ENCODE results near the gene PRICKLE2.

The PRICKLE2 gene, protein sequence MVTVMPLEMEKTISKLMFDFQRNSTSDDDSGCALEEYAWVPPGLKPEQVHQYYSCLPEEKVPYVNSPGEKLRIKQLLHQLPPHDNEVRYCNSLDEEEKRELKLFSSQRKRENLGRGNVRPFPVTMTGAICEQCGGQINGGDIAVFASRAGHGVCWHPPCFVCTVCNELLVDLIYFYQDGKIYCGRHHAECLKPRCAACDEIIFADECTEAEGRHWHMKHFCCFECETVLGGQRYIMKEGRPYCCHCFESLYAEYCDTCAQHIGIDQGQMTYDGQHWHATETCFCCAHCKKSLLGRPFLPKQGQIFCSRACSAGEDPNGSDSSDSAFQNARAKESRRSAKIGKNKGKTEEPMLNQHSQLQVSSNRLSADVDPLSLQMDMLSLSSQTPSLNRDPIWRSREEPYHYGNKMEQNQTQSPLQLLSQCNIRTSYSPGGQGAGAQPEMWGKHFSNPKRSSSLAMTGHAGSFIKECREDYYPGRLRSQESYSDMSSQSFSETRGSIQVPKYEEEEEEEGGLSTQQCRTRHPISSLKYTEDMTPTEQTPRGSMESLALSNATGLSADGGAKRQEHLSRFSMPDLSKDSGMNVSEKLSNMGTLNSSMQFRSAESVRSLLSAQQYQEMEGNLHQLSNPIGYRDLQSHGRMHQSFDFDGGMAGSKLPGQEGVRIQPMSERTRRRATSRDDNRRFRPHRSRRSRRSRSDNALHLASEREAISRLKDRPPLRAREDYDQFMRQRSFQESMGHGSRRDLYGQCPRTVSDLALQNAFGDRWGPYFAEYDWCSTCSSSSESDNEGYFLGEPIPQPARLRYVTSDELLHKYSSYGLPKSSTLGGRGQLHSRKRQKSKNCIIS

GRCh38 chr3:64224826-64225610, at the start of gene PRICKLE2:
PRICKLE2 (minus strand) TSS chr3:64225466; CDS start chr3:64198927, 26,539 bp downstream.
- peak; percentile 80 for DNase-seq

DNA sequence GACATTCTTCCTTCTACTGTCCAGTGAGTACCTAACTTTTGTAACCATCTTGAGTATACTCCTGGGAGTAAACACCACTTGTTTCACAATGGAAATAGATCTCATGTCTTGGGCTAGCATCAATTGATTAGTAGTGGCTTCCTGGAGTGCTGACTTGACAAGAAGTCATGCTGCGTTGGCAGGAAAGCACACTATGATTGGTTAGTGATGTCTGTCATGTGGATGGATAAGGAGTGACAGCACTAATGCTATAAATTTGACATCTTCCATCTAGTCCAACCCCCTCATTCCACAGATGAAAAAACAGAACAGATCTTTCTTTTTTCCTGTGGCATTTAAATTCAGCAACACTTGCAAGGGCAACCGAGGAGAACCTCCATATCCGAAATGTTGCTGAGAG, 47.6 kb upstream of the PRICKLE2 start:
- DNase-seq = no peak

DNA sequence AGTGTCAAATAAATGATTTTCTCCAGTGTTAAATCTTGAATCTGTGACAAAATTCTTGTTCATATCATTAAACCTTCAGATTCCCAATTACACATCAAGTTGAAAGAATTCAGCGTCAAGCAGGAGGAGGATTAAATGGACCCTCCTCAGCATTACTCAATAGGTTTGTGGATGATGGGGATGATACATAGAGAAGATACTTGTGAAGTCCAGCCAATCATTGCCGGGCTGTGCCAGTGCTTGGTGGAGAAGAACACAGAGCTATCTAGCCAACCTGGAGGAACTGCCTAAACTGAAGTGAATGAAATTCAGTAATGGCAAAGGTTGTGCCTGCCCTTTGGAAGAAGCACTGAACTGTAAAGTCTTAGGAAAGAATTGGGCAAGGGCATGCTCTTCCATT, 47.0 kb upstream of the PRICKLE2 start:
- no peak for DNase-seq

DNA sequence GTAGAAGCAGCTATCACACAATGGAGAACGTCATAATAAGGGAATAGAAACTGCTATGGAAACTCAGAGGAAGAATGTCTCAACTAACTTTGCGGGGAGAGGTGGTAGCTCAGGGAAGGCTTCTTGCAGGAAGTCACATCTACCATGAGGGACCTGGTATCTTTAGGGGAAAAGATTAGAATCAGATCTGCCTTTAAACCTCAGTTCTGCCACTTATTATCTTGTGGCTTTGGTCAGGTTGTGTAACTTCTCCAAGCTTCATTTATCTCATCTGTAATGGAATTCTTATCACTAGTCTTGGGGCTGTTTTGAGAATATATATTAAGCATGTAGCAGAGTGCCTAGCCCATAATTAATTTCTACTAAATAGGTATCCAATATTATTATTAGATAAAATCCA, 46.4 kb upstream of the PRICKLE2 start:
- no peak for DNase-seq

GRCh38 chr3:64270866-64271260, 45.6 kb upstream of the PRICKLE2 start:
- no peak for DNase-seq

- DNase-seq = no peak
Measured at GRCh38 chr3:64270142-64270865, 45.0 kb upstream of the PRICKLE2 start.

GRCh38 chr3:64268926-64269325, 43.7 kb upstream of the PRICKLE2 start:
- no peak for DNase-seq

DNA sequence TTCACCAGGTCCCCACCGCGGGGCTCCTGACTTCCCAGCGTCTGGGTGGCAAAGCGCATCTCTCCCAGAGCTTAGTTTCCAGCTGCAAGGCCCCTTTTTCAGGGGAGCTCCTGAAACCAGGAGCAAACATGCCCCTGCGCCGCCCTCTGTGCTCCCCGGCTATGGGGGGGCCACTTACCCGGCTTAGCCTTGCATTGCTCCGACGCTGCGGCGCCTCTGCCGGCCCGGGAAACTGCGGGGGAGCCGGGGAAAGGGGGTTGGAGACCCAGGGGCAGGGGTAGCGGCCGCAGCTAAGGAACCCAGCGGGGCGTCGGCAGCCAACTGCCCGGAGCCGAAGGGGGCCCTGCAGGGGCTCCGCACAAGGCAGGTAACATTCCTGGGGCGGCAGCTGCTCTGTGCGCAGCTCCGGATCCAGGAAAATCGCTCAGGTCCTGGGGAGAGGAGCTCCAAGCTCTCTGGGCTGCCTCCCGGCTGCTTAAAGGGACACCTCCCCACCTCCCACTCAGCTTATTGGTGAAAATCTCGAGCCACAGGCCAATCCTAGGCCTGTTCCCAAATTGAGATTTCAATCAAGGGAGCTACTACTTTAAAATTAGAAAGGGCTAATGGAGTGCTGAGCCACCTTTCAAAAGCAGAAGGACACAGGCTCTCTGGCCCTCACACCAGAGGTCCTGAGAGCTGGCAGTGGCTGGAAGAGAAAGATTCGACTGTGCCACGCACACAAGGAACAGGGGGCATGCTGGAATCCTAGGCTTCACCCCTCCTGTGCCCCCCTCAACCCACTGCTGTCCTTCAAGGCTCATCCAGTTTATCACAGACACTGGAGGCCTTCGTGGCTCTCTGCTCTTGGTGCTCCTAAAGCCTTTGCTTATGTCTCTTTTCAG, 42.7 kb upstream of the PRICKLE2 start:
- DNase-seq = peak; percentile 66

DNA sequence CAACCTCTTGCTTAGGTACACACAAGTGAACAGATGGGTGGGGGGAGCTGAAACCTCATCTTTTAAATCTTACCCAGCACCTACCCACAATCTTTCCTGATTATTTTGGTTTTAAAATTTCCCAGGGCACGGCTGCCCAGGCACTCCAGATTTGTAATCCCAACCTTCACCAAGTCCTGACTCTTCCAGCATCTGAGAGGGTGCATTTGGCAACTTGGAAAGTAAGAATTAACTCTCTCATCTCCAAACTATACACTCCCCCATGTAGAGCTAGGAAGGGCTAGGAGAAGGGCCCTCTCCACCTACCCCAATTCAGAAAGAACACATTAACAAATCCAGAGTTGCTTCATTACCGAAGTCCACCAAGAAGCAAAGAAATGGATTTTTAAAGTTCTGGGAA, 41.7 kb upstream of the PRICKLE2 start:
- peak; percentile 35 for DNase-seq

DNA sequence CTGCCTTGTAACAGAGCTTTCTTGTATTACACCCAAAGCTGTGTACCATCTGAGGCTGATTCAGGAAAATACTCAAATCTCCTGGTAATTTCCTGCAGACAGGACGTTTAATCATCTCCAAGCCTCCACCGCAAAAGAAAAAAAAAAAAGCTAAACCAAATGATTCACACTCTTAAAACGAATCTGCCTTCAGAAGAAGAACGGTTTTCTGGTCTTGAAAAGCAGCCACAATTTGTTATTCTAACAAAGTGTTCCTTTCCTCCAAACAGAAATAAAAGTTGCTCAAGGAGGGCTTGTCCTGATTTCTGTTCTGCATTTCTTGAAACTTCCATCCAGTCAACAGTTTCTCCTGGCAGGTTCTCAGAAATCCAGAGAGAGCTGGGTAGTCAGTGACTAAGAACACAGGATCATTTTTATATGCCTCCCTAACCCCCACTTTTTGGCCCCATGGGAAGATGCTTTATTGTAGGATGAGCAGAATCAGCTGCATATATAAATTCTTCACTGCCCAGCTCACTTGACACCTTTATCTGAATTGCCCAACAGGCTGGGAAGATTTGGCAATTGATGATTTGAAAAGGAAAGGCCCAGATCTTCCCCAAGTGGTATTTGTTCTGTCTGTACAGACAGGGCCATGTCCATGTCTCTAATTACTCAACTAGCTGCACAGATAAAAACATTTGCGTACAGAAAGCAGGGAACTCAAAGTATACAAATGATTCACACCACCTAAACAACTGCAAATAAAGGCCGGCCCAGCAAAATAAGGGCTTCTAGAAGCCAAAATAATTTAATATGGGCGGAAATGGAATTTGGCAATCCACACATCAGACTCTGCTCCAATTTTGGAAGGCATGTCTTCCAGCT, 41.0 kb upstream of the PRICKLE2 start:
- DNase-seq = peak; percentile 96

DNA sequence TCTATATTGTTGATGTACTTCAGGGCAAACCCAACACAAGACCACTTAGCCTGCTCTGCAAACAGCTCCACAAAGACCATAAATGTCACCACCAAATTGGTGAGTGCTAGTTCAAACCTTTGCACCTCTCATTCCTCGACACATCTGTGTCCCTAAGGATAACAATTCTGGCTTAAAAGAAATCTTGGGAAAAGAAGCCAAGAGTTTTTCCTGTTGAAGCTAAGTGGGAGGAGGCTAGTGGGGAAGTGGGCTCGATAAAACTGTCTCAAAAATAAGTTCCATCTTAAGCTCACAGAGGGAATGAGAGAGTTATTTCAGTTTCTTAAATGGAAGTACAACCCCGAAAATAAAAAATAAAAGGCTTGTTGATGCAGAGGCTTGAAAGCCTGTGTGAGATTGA, 40.4 kb upstream of the PRICKLE2 start:
- no peak for DNase-seq

- DNase-seq = no peak
Measured at GRCh38 chr3:64264501-64265109, 39.3 kb upstream of the PRICKLE2 start.

DNA sequence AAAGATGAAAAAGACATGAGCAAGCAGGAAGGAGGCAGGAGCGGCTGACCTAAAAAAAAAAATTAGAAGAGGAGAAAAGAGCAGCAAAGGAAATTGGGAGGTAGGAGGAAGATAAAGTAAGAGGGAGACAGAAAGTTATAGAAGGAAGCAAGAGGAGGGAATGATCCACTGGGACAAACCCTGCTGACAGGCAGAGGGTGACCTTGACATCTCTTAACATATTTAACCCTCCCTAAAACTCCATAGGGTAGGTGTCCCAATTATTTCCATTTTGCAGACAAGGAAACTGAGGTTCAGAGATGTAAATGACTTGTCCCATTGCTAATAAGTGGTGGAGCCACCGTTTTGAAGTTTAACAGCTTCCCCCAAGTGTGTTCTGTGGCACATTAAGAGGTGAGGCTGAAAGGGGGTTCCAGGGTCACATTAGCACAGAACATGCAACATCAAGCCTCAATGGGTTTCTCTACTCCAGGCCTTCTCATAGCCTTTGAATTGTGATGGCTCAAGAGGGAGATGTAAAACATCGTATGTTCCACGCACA, 37.4 kb upstream of the PRICKLE2 start:
- DNase-seq = no peak

DNA sequence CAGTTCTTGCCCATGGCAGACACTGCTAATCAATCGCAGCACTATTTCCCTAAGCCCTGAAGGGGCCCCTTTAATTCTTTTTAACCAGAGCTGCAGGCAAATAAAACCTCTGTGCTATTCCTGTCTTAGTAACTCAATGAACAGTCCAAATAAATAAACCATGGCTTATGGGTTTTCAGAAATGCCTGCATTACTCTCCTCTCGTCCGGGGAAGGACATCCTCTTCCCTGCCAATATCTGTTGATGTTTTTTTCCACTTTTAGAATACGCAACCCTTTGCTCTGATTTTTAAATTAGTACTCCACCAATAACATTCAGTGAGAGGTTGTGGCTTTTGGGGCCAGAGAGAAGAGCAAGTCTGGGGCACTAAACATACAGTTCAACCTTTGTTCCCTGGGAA, 35.2 kb upstream of the PRICKLE2 start:
- DNase-seq = no peak

GRCh38 chr3:64259636-64260035, 34.4 kb upstream of the PRICKLE2 start:
- DNase-seq = no peak

DNA sequence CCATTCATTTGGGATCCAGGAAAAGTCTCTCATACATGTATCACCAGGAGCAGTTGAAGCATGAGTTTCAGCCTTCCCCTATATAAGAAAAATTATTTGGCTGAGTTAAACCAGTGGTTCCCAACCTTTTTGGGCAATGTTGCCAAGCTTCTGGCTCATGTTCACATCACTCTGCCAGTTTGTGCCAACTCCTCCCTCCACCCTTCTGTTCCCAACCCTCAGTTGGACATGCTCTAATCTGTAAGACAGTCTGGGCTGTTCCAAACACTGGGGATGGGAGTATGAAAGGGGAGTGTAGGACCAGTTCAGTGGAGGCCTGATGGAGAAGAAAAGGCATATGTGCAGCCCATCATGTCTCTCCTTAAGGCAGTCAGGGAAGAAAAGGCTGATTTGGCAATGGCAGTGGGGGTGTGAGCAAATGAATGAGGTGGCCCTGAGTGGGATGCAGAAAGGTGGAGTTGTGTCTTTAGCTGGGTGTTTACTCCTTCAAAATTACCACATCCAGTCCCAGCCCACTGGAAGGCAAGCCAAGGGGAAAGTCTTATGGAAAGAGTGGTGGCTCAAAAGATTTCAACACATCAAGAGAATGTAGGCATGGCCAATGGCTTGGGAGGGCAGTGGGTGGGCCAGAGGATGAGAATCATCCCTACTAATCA, 32.0 kb upstream of the PRICKLE2 start:
- DNase-seq = no peak

DNA sequence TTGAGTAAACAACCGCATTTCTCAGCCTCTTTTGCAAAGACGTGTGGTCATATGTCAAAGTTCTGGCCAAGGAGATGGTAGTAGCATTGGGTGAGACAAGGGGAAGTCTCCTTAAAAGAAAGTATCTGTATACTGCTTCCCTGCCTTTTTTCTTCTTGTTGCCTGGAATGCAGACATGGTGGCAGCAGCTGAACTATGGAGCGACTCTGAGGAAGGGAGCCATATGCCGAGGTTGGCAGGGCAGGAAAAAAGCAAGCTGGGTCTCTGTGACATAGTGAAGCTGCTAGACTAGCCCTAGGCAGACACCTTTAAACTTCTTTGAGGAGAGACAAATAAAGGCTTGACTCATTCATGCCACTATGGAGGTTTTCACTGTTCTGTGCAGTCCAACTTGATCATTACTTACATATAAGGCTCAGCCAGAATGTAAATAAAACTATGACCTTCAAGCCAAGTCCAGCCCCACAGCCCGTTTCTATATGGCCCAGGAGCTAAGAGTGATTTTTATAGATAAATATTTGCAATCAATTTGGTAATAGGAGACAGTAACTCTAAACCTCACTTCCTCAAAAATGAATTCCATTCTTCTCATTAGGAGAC, 30.6 kb upstream of the PRICKLE2 start:
- no peak for DNase-seq

DNA sequence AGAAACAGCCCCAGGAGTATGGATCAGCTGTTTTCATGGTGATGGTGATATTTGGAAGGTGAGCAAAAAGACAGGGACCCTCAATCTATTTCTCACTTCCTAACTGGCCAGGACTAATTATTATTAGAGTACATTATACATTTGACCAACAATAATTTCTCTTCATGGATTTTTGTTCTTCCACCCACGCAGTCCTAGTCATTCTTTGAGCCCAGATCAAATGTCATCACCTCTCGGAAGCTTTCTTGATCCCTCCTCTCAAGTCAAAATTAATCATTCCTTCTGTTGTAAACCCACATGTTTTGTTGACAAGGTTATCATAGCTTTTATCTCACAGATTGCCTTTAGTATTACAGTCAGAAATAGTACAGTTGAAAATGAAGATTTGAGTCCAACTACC, 29.2 kb upstream of the PRICKLE2 start:
- DNase-seq = no peak

DNA sequence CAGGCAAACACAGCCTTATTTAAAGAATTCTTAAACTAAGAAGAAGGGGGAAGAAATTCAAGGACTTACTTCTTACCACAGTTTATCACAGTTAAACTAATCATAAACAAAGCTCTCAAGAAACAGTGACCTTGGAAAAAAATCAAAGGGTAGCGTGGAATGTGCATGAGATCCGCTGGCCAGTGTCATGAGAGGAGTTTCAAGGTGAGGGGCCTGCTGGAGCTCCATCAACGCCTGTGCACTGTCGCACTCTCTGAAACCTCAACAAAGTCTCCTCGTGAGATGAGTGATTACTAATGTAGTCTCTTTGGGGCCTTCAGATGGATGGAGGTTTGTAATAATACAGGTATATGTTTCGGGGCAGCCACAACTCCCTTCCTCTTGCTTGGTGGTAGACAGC, 28.4 kb upstream of the PRICKLE2 start:
- no peak for DNase-seq

Measured in kidney glomerular epithelial cell (primary cell).